Ovary (tissue), 3 donors: ENCODE results near the gene TMEM50B.

Experiments used
- POLR2A ChIP-seq: fragments of 450-650 bp; IDR thresholded peaks from one replicate; pipeline ENCODE4 v1.6.1; 2017; ENCODE audit warnings: antibody characterized with exemption, mild to moderate bottlenecking, moderate library complexity
- TF ChIP-seq, protein P1 (sequence below), 3 donors: fragments of 450-650 bp in 2 of 3; fragments of 200-600 bp in 1 of 3; IDR thresholded peaks; one replicate each; pipeline versions ENCODE4 v1.5.1 to v1.8.0; 2016 to 2022; ENCODE audit warnings: antibody characterized with exemption in 3 of 3, mild to moderate bottlenecking in 1 of 3
- donor health status: DM: no; HTN: no; CAD: no.

DNA sequence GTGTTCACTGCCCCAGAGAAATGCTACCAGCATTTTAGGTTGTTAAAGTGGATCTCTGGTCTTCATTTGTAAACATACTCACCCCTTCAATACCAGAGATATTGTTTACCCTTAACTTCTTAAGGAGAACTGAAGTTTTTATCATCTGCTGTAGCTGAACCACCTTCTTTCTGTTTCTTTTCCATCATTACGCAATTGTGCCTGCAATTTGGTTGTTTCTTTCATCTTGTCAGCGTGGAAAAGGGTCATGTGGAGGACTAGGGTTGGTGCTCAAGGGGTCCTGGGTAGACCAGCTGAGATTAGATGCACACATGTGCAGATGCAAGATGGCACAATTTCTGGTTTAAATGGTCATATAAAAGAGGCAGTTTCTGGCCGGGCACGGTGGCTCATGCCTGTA is 39.1 kb upstream of the TMEM50B start:
- TF ChIP-seq, protein P1, sequence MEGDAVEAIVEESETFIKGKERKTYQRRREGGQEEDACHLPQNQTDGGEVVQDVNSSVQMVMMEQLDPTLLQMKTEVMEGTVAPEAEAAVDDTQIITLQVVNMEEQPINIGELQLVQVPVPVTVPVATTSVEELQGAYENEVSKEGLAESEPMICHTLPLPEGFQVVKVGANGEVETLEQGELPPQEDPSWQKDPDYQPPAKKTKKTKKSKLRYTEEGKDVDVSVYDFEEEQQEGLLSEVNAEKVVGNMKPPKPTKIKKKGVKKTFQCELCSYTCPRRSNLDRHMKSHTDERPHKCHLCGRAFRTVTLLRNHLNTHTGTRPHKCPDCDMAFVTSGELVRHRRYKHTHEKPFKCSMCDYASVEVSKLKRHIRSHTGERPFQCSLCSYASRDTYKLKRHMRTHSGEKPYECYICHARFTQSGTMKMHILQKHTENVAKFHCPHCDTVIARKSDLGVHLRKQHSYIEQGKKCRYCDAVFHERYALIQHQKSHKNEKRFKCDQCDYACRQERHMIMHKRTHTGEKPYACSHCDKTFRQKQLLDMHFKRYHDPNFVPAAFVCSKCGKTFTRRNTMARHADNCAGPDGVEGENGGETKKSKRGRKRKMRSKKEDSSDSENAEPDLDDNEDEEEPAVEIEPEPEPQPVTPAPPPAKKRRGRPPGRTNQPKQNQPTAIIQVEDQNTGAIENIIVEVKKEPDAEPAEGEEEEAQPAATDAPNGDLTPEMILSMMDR (IDR thresholded peaks at IDR 0.05) = no peak
- no peak for TF ChIP-seq POLR2A
